HepG2 (cell line): ENCODE measurements around the gene MTMR3. TPM values are rescaled to one million over a fixed set of nuclear protein-coding genes. Genes with fewer than 3 reads are reported as not detected.

Source experiments
- ATAC-seq: fragments of 200-7000 bp; cut with Tn5 transposase; 3 replicates; pipeline ENCODE4 v1.9.1; 2020; ENCODE audit warnings: mild to moderate bottlenecking, moderate library complexity
- BruUV-seq: library from RNA; stranded (reverse); fragments of 400-500 nt; replicated peaks from 2 replicates; lab custom pipeline; 2021; lab: Mats Ljungman, UMichigan
- CTCF ChIA-PET: fragments of 300-600 bp; formaldehyde crosslinking; extraction: SDS; loops from one replicate; lab custom pipeline; 2021; ENCODE audit warnings: low total read pairs, inconsistent platforms, low intra/inter-chr PET ratio; lab: Yijun Ruan, JAX
- POLR2A ChIA-PET: fragments of 350-600 bp; sonication (Branson Sonifier 250); formaldehyde crosslinking; loops from one replicate; lab custom pipeline; 2020; ENCODE audit warnings: antibody characterized with exemption, inconsistent platforms; lab: Yijun Ruan, JAX
- DNase-seq: peaks from one replicate; pipeline ENCODE4 v3.0.0-alpha.2; 2015; ENCODE audit warnings: low spot score
- FAIRE-seq: peaks from 3 replicates; lab custom pipeline; 2011; peaks lifted over from hg19 to GRCh38; lab: Jason Lieb, UNC
- H2AFZ ChIP-seq: one replicate; pipeline ENCODE4 v1.6.1; 2011; ENCODE audit warnings: low read length, inconsistent platforms
- H3K27ac ChIP-seq: fragments of 300-600 bp; 3 replicates; pipeline ENCODE4 v1.8.0; 2011; ENCODE audit warnings: mixed run types, mild to moderate bottlenecking, mixed read lengths, low read length, inconsistent platforms; ENCODE audit not compliant: insufficient read depth; ENCODE audit errors: extremely low read length
- H3K27me3 ChIP-seq, 2 experiments: fragments of 200-600 bp in 1 of 2; 2 replicates in 1 of 2; 3 replicates in 1 of 2; pipeline versions ENCODE4 v1.6.0 to v1.8.0; 2011; ENCODE audit warnings: low read length in 2 of 2, mild to moderate bottlenecking in 2 of 2, moderate library complexity in 2 of 2, inconsistent platforms in 1 of 2; ENCODE audit not compliant: insufficient read depth in 2 of 2, control insufficient read depth in 1 of 2
- H3K36me3 ChIP-seq, 2 experiments: fragments of 200-600 bp in 1 of 2; replicated peaks in 1 of 2; 2 replicates in 1 of 2; 3 replicates in 1 of 2; pipeline versions ENCODE4 v1.5.1 to v1.8.0; 2011; ENCODE audit warnings: low read length in 2 of 2, inconsistent platforms in 1 of 2; ENCODE audit not compliant: insufficient read depth in 2 of 2, control insufficient read depth in 1 of 2
- H3K4me1 ChIP-seq: 2 replicates; pipeline ENCODE4 v1.5.1; 2012; ENCODE audit warnings: low read length, inconsistent platforms; ENCODE audit not compliant: insufficient read depth
- H3K4me2 ChIP-seq: 2 replicates; pipeline ENCODE4 v1.6.0; 2011; ENCODE audit warnings: low read depth, low read length, inconsistent platforms
- H3K4me3 ChIP-seq, 3 experiments: fragments of 200-600 bp in 1 of 3; sonication (generic), shearing (Covaris generic) in 1 of 3; replicated peaks in 1 of 3; 2 replicates each; pipeline ENCODE4 v1.5.1; 2011 to 2016; ENCODE audit warnings: low read length in 3 of 3, inconsistent platforms in 2 of 3, low read depth in 2 of 3, mild to moderate bottlenecking in 2 of 3, control low read depth in 1 of 3, mixed read lengths in 1 of 3; ENCODE audit not compliant: insufficient read depth in 1 of 3
- H3K79me2 ChIP-seq: one replicate; pipeline ENCODE4 v1.6.1; 2011; ENCODE audit warnings: low read length, inconsistent platforms; ENCODE audit not compliant: insufficient read depth
- H3K9ac ChIP-seq: 2 replicates; pipeline ENCODE4 v1.6.0; 2011; ENCODE audit warnings: mild to moderate bottlenecking, low read depth, low read length, inconsistent platforms; ENCODE audit not compliant: insufficient read depth
- H3K9me3 ChIP-seq: 2 replicates; pipeline ENCODE4 v1.5.1; 2012; ENCODE audit warnings: mild to moderate bottlenecking, low read length
- H4K20me1 ChIP-seq: 2 replicates; pipeline ENCODE4 v1.6.0; 2011; ENCODE audit warnings: inconsistent platforms, mild to moderate bottlenecking, low read length, moderate library complexity; ENCODE audit not compliant: insufficient read depth
- MXD1 ChIP-seq: sonication (generic); formaldehyde crosslinking; IDR thresholded peaks from 2 replicates; pipeline ENCODE4 v1.4.0; 2020; ENCODE audit warnings: mild to moderate bottlenecking, missing genetic modification reagents
- SRY ChIP-seq: sonication (generic); formaldehyde crosslinking; IDR thresholded peaks from 2 replicates; pipeline ENCODE4 v1.8.0; 2022; ENCODE audit warnings: mild to moderate bottlenecking, missing genetic modification reagents
- ZNF318 ChIP-seq: sonication (generic); formaldehyde crosslinking; IDR thresholded peaks from 2 replicates; pipeline ENCODE4 v1.4.0; 2020; ENCODE audit warnings: mild to moderate bottlenecking, missing genetic modification reagents
- ZNF691 ChIP-seq: sonication (generic); formaldehyde crosslinking; IDR thresholded peaks from 2 replicates; pipeline ENCODE4 v1.4.0; 2020; ENCODE audit warnings: missing genetic modification reagents, low read depth, mild to moderate bottlenecking, borderline replicate concordance
- ZNF746 ChIP-seq: sonication (generic); formaldehyde crosslinking; IDR thresholded peaks from 2 replicates; pipeline ENCODE4 v1.8.0; 2022; ENCODE audit warnings: mild to moderate bottlenecking, missing genetic modification reagents
- WGBS: methylation state at CpG from one replicate; pipeline ENCODE4 v1.1.6; 2017; ENCODE audit warnings: low lambda C conversion rate; 5-methylcytosine and 5-hydroxymethylcytosine counted together
- in situ Hi-C: cut with HindIII; loops from 2 replicates; pipeline ENCODE4 v1.10.0; 2017; ENCODE audit warnings: low pct_unique_long_range_greater_than_20kb; ENCODE audit not compliant: extremely low pct_ligation_motif_present
- intact Hi-C: fragments of 100-400 bp; cut with micrococcal nuclease; formaldehyde crosslinking; loops from one replicate; pipeline ENCODE4 v1.10.0; 2022; ENCODE audit not compliant: unreplicated experiment
- polyA plus RNA-seq, 8 experiments: library from polyadenylated mRNA; depleted of rRNA in 3 of 8; stranded (reverse) in 7 of 8; unstranded in 1 of 8; fragments of >200 nt; fragmentation: Illumina TruSeq in 4 of 8; extraction: Trizol in 4 of 8; gene quantifications; 2 replicates each; pipeline versions ENCODE4 v1.2.1 to v1.2.3, GENCODE V29; 2011 to 2016; ENCODE audit warnings: low read depth in 4 of 8, missing spikeins in 1 of 8, mixed read lengths in 1 of 8; ENCODE audit not compliant: insufficient read depth in 1 of 8
- total RNA-seq, 5 experiments: library from RNA; depleted of rRNA; stranded (reverse); fragments of >200 nt; fragmentation: Illumina TruSeq; extraction: Trizol; gene quantifications; 2 replicates each; pipeline ENCODE4 v1.2.3, GENCODE V29; 2016; ENCODE audit warnings: low read depth in 1 of 5
- TF ChIP-seq, protein P1 (sequence below): sonication (generic); formaldehyde crosslinking; IDR thresholded peaks from 2 replicates; pipeline ENCODE4 v1.8.0; 2022; ENCODE audit warnings: missing genetic modification reagents, mild to moderate bottlenecking, inconsistent platforms, borderline replicate concordance

MTMR3 gene
- total and polyA plus RNA-seq, 2 of the 13 experiments (the other 11 are each of a cell fraction or from before 2014, with no cell fraction given), result 12.6 to 24.8 TPM

GRCh38 chr22:29848111-29848510, 34.9 kb upstream of the MTMR3 start:
- Histone ChIP-seq H3K9ac (no peak overlapping the region), H3K9me3 (peaks cover 7% of the 10 kb centered on the region; the same call in 1 of the 2 replicates), H3K4me2 (no peak overlapping the region), H3K4me1 (0 out of 2 replicates have a peak, but pooled peaks cover 1% of the 10 kb centered on the region), H3K4me3 (no peak overlapping the region), H3K27me3 (no peaks in the 10 kb centered on the region), H3K79me2 (no peaks in the 10 kb centered on the region), H2AFZ (no peak overlapping the region), H3K36me3 (no peaks in the 10 kb centered on the region), H3K27ac (no peak overlapping the region), H4K20me1 (no peaks in the 10 kb centered on the region)
- WGBS, result 31% methylated on average over 3 of the region's 3 CpGs
- TF ChIP-seq ZNF691 (CRISPR knock-in tag), result no peak
- no peak for DNase-seq
- ChIA-PET POLR2A (no interaction called here), CTCF (no interaction called here)
- in situ Hi-C loops (no loop called here), intact Hi-C loops (no loop called here)
- FAIRE-seq, result no peak
- no peak for ATAC-seq
- BruUV-seq, result no TSS peak

- POLR2A ChIA-PET, result no interaction called here
- H3K27me3 ChIP-seq, result peaks cover 0 to 1% of the 10 kb centered on the region in 2 experiments; a peak in 1 of 5 replicates
- no peak overlapping the region for H3K4me2 ChIP-seq
- no peaks in the 10 kb centered on the region for H4K20me1 ChIP-seq
- 41% methylated on average over 3 of the region's 3 CpGs for WGBS
- no peak overlapping the region for H3K27ac ChIP-seq
- in situ Hi-C loops, result no loop called here
- H3K36me3 ChIP-seq, result no peaks in the 10 kb centered on the region
- intact Hi-C loops, result no loop called here
- CTCF ChIA-PET, result no interaction called here
- no peaks in the 10 kb centered on the region for H3K9me3 ChIP-seq
- H2AFZ ChIP-seq, result no peak overlapping the region
- no peaks in the 10 kb centered on the region; the same call in 1 of the 2 replicates for H3K4me1 ChIP-seq
- no peak for TF ChIP-seq SRY
- TF ChIP-seq, protein P1, sequence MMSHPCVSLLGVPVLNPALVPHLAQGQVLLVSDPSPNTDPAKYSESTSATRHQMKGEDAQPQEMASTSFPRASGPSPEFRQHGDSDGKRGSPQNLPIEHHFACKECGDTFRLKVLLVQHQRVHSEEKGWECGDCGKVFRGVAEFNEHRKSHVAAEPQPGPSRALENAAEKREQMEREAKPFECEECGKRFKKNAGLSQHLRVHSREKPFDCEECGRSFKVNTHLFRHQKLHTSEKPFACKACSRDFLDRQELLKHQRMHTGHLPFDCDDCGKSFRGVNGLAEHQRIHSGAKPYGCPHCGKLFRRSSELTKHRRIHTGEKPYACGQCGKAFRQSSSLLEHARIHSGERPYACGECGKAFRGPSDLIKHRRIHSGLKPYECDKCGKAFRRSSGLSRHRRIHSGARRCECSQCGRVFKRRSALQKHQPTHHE (CRISPR knock-in tag), result no peak
- no peak for TF ChIP-seq MXD1 (CRISPR knock-in tag)
- TF ChIP-seq ZNF746, result no peak
- TF ChIP-seq ZNF318 (CRISPR knock-in tag), result no peak
- no peak for DNase-seq
- no peak for FAIRE-seq
- no TSS peak for BruUV-seq
- H3K79me2 ChIP-seq, result no peaks in the 10 kb centered on the region
- H3K4me3 ChIP-seq, result no peak overlapping the region
- no peak for ATAC-seq
- no peak overlapping the region for H3K9ac ChIP-seq
Measured at GRCh38 chr22:29854432-29854831, 28.5 kb upstream of the MTMR3 start.
